PC-9 (cell line): ENCODE measurements around the gene NHLRC1.

Experiments
- CTCF ChIP-seq: fragments of 200-600 bp; sonication (generic); conservative IDR thresholded peaks from 2 replicates; pipeline ENCODE4 v1.6.1; 2017; ENCODE audit warnings: mixed run types, antibody characterized with exemption, mild to moderate bottlenecking, moderate library complexity
- EZH2 ChIP-seq: fragments of 200-600 bp; sonication (generic); IDR thresholded peaks from 2 replicates; pipeline ENCODE4 v1.8.0; 2017; ENCODE audit warnings: antibody characterized with exemption, low read depth

GRCh38 chr6:18154507-18155149 lies 32.2 kb upstream of the NHLRC1 start, which contains the start of gene TPMT:
- TF ChIP-seq CTCF (no peak), EZH2 (no peak)
